Cortex of kidney (tissue), 1 donor: Measurements from ENCODE around the gene MEG3.
"Not testable (repeated sequence)": the region's sequence is repeated elsewhere in the genome, so short reads cannot be mapped to it uniquely, and the experiment has no call there.

Experiments
- DNase-seq: peaks from one replicate; lab custom pipeline; 2025; lab: John Stamatoyannopoulos, UW

The MEG3 gene

GRCh38 chr14:100789460-100790417 lies 36.2 kb upstream of the MEG3 start:
- no peak for DNase-seq

GRCh38 chr14:100790502-100791347 lies 35.2 kb upstream of the MEG3 start:
- DNase-seq, result no peak

GRCh38 chr14:100791348-100791735 lies 34.6 kb upstream of the MEG3 start:
- no peak for DNase-seq

GRCh38 chr14:100791995-100792394 lies 33.9 kb upstream of the MEG3 start:
- no peak for DNase-seq

- no peak for DNase-seq
Measured at GRCh38 chr14:100796946-100797345, 29.0 kb upstream of the MEG3 start.

GRCh38 chr14:100800041-100800440 lies 25.9 kb upstream of the MEG3 start:
- no peak for DNase-seq

GRCh38 chr14:100801433-100801832 lies 24.5 kb upstream of the MEG3 start:
- not testable (repeated sequence) for DNase-seq

GRCh38 chr14:100802179-100802578 lies 23.7 kb upstream of the MEG3 start:
- no peak for DNase-seq

- no peak for DNase-seq
Measured at GRCh38 chr14:100802766-100803165, 23.2 kb upstream of the MEG3 start.

DNA sequence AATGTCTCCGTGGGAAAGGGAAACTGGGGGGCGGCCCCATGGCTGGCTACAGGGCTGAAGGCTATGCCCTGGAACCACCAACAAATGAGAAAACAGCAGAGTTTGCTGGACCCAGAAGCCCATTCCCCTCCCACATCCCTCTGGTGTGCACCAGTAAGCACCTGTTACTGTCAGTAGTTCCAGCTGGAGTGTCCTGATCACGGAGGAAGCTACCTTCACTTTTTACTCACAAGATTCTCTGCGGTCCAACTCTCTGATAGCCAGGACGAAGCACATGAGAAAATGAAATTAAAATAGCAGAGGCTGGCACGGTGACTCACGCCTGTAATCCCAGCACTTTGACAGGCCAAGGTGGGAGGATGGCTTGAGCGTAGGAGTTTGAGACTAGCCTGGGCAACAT lies 22.7 kb upstream of the MEG3 start:
- no peak for DNase-seq

DNA sequence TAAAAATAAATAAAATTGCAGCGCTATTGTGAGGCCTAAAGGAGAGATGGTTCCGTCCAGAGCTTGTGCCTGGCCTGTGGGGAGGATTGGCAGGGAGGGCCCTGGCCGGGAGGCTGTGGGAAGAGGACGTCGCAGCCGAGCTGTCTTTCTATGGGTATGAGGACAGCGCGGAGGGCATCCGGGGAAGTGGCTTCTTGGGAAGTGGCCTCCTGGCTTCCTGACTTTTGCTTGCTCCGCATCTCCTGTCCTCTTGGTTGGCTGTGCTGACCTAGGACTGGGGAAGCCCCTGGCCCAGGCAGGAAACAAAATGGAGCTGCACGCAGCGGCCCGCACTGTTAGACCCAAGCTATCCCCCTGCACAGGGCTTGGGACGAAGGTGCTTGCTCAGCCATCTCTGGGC lies 22.2 kb upstream of the MEG3 start:
- no peak for DNase-seq

GRCh38 chr14:100804138-100804537 lies 21.8 kb upstream of the MEG3 start:
- DNase-seq, result no peak

DNA sequence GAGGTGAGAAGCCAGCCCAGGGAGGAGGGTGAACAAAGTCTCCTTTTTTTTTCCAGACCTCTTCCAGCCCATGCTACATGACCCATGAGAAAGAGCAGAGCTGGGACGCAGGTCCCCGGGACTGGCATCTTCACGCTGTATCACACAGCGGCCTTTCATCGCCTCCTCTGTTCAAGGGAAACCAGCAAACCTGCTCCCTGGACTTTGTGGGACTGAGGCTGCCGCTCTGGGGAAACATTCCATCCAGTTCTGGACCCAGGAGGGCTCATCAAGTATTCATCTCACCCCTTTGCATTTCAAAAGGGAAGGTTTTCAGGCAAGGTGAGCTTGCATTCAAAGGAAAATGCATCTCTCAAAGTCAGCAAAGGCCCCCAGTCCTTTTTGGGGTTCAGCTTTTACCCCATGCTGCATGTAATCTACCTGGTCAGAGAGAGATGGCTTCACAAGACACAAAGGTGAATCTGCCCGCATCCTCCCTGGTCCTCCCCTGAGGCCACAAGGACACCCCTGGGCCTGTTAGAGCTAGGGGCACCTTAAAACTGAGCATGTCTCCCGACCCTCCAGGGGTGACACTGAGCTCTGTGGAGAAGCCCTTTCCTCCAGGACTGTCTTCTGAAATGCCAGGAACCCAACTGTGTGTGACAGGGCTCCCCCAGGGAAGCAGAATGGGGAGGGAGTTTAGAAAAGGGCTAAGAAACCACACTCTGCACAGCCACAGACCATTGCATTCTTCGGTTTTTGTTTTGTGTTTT lies 21.2 kb upstream of the MEG3 start:
- DNase-seq, result no peak

GRCh38 chr14:100806386-100806785 lies 19.5 kb upstream of the MEG3 start:
- DNase-seq, result no peak

DNA sequence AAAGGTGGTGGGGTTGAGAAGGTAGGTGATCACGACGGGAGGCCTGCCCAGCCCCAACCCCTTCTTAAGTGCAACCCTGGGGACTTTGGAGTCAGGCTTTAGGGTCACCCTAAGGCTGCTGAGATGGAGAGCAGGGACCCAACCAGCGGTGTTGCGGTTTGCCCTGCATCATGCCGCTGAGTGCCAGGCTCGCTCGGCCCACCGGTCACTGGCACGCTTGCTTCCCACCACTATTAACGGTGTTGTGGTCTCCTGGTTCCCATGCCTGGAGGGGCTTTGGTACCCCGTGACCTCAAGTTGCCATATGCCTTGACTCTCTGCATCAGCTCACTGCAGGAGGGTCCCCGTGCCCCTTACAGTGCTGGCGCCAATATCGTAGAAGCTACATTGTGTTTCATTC lies 18.4 kb upstream of the MEG3 start:
- DNase-seq, result no peak

DNA sequence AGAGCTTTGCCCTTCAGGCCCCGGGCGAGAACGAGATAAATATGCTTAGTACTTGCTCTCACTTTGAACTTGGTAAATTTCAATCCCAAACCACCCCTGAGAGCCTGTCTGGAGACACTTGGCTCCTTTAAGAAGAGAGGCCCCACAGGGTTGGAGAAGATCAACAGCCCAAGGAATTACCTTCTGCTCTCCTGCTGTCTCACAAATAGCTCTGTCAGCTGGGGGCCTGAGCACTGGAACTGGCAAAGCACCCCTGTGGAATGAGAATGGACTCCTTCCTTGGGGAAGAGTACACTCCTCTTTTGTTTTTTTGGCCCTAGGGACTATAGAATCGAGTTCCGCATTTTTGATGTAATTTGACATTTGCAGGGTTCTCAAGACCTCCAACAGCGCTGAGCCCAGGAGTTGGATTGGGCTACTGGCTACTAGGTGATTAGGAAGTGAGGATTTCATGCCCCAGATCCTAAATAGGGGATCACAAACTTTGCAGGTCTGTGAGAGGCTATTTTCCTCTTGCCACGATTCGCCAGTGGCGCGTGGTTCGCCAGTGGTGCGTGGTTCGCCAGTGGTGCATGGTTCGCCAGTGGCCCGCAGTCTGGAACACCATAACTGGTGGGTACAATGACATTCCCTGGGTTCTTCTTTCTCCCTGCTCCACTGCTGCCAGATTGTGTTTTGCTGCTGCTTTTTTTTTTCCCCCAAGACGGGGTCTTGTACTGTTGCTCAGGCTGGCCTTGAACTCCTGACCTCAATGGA lies 17.8 kb upstream of the MEG3 start:
- no peak for DNase-seq

GRCh38 chr14:100810435-100810834 lies 15.5 kb upstream of the MEG3 start:
- no peak for DNase-seq

- no peak for DNase-seq
Measured at GRCh38 chr14:100810861-100811461, 15.0 kb upstream of the MEG3 start.

GRCh38 chr14:100813291-100813690 lies 12.6 kb upstream of the MEG3 start:
- DNase-seq, result no peak

- no peak for DNase-seq
Measured at GRCh38 chr14:100815478-100816285, 10.2 kb upstream of the MEG3 start.
